ENCODE results near the gene COL16A1. TPM values are rescaled to one million over a fixed set of nuclear protein-coding genes. Genes with fewer than 3 reads are reported as not detected.

The COL16A1 gene
- total RNA-seq, 6 donors from 2014 or later, result 15.2 to 103 (median 40.7) TPM

DNA sequence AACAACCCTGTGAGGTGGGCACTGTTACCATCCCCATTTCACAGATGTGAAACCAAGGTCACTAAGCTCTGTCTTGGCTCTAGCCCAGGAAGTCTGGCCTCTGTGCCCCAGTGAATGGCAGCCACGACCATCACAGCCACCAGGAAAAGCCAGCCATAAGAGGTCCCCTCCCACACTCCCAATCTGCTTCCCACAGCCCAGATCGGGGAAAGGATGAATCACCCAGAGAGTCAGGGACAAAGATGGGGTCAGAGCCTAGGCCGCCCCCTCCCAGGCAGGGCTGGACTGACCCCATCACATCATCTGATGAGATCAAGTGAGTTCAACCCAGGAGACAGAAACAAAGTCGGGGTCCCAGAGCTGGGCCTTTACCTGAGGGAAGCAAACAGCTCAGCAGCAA is 22.9 kb upstream of the COL16A1 start:
- Histone ChIP-seq H3K27me3 (no peaks in the 10 kb centered on the region), H3K27ac (no peak overlapping the region), H3K4me3 (no peak overlapping the region), H3K4me1 (no peaks in the 10 kb centered on the region), H3K9me3 (no peaks in the 10 kb centered on the region), H3K36me3 (no peaks in the 10 kb centered on the region)
- no peak for DNase-seq
- 40 to 73% methylated on average over 1 to 4 of the region's 4 CpGs for WGBS, 2 donors
- TF ChIP-seq POLR2AphosphoS5 (IDR thresholded peaks at IDR 0.05) (no peak), EP300 (IDR thresholded peaks at IDR 0.05) (no peak), POLR2A (IDR thresholded peaks at IDR 0.05) (no peak)
- TF ChIP-seq, protein P1, sequence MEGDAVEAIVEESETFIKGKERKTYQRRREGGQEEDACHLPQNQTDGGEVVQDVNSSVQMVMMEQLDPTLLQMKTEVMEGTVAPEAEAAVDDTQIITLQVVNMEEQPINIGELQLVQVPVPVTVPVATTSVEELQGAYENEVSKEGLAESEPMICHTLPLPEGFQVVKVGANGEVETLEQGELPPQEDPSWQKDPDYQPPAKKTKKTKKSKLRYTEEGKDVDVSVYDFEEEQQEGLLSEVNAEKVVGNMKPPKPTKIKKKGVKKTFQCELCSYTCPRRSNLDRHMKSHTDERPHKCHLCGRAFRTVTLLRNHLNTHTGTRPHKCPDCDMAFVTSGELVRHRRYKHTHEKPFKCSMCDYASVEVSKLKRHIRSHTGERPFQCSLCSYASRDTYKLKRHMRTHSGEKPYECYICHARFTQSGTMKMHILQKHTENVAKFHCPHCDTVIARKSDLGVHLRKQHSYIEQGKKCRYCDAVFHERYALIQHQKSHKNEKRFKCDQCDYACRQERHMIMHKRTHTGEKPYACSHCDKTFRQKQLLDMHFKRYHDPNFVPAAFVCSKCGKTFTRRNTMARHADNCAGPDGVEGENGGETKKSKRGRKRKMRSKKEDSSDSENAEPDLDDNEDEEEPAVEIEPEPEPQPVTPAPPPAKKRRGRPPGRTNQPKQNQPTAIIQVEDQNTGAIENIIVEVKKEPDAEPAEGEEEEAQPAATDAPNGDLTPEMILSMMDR (IDR thresholded peaks at IDR 0.05), result no peak
- ATAC-seq (ENCODE audit: low FRiP score in 2 of 2), result no peak

DNA sequence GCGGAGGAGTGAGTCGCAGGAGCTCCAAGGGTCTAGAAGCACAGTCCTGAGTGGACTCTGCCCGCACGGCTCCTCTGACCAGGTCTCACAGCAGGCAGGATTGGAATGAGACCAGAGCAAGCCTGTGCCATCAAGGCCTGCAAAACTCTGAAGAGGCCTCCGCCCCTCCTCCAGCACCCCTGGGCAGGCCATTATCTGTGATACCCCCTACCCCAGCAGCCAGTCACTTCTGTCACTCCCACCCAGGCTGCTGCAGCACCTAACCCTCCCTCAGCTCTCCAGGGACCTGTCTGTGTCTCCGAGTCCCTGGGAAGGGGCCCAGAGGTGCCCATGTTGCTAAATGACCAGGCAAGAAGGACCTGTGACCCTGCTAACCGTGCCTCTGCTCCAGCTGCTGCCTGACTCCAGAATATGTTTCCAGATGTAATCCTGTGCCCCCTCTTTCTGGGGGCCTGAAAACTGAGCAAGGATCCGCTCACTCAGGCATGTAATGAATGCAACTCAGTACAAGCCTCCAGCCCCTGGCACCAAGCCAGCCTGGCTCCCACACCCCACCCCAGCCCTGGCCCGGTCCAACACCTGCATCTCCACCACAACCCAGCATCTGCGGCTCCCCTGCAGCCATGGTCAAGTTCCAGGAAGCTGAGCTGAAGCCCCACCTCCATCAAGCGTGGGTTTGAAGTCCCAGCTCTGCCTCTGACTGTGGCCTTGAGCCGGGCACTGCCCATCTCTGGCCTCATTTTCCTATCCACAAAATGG is 22.1 kb upstream of the COL16A1 start:
- Histone ChIP-seq H3K36me3 (no peaks in the 10 kb centered on the region), H3K9me3 (no peaks in the 10 kb centered on the region), H3K4me1 (no peaks in the 10 kb centered on the region), H3K27me3 (no peaks in the 10 kb centered on the region), H3K27ac (no peak overlapping the region), H3K4me3 (no peak overlapping the region)
- 80 to 82% methylated on average over 11 to 12 of the region's 12 CpGs for WGBS, 2 donors
- TF ChIP-seq POLR2A (IDR thresholded peaks at IDR 0.05), result no peak
- TF ChIP-seq, protein P1 (IDR thresholded peaks at IDR 0.05), result no peak
- no peak for TF ChIP-seq POLR2AphosphoS5 (IDR thresholded peaks at IDR 0.05)
- no peak for TF ChIP-seq EP300 (IDR thresholded peaks at IDR 0.05)
- no peak for ATAC-seq (ENCODE audit: low FRiP score in 2 of 2)
- DNase-seq, result no peak

DNA sequence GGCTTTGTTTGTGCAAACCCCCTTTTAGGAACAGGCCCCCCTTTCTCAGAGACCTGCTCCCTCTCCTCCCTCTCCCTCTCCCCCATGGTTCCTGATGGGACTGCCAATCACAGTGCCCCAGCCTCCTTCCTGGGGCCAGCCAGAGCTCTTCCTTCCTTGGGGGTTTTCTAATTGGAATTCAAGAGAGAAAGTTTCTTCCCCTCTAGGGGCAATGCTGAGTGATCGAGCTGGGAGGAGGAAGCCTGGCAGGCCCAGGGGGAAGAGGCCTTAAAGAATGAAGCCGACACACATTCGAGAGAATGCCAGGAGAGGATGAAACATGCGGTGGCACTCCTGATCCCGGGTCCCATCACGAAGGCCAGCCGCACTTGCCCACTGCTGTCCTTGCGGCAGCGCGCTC is 21.3 kb upstream of the COL16A1 start:
- H3K27ac ChIP-seq, result no peak overlapping the region
- H3K9me3 ChIP-seq, result no peaks in the 10 kb centered on the region
- H3K4me3 ChIP-seq, result no peak overlapping the region
- TF ChIP-seq, protein P1 (IDR thresholded peaks at IDR 0.05), result no peak
- TF ChIP-seq POLR2A (IDR thresholded peaks at IDR 0.05) (no peak), POLR2AphosphoS5 (IDR thresholded peaks at IDR 0.05) (no peak)
- H3K4me1 ChIP-seq, result no peaks in the 10 kb centered on the region
- ATAC-seq (ENCODE audit: low FRiP score in 2 of 2) (no peak), DNase-seq (no peak)
- whole genome bisulfite sequencing, 2 donors, result 71 to 76% methylated on average over 10 of the region's 10 CpGs
- no peaks in the 10 kb centered on the region for H3K27me3 ChIP-seq
- H3K36me3 ChIP-seq, result no peaks in the 10 kb centered on the region

DNA sequence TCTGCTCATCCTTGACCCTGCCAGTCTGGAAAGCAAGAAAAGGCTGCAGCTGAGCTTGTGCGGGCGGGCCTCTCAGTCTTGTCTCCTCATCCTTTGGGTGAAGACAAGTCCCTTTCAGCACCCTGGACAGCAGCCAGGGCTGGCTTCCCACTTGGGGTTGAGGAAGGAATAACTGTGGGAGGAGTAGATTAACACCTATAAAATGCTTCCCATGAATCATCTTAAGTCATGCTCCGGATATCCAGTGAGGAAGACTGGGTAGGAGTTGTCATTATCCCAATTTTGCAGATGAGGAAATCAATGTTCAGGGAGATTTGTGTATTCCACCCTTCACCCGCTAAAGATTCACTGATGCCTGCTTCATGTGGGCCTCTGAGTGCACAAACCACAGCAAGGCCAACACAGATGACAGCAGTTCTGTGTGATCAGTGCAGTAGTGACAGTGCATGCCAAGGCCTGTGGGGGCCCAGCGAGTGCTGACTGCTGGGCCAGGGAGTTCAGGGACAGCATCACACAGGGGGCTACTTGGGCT is 20.1 kb upstream of the COL16A1 start:
- H3K27ac ChIP-seq, result no peak overlapping the region
- TF ChIP-seq POLR2AphosphoS5 (IDR thresholded peaks at IDR 0.05), result no peak
- TF ChIP-seq POLR2A (IDR thresholded peaks at IDR 0.05), result no peak
- TF ChIP-seq, protein P1 (IDR thresholded peaks at IDR 0.05), result no peak
- no peak for TF ChIP-seq EP300 (IDR thresholded peaks at IDR 0.05)
- 37 to 48% methylated on average over 4 to 5 of the region's 5 CpGs for WGBS, 2 donors
- no peaks in the 10 kb centered on the region for H3K27me3 ChIP-seq
- no peaks in the 10 kb centered on the region for H3K4me1 ChIP-seq
- no peak for ATAC-seq (ENCODE audit: low FRiP score in 2 of 2)
- H3K36me3 ChIP-seq, result no peaks in the 10 kb centered on the region
- H3K9me3 ChIP-seq, result no peaks in the 10 kb centered on the region
- H3K4me3 ChIP-seq, result no peak overlapping the region
- DNase-seq, result no peak
